ENCODE measurements around the gene ZFX. TPM values are rescaled to one million over a fixed set of nuclear protein-coding genes. Genes with fewer than 3 reads are reported as not detected.

The ZFX gene
- total and polyA plus RNA-seq, 4 donors = 7.5 to 72.4 (median 32.5) TPM

DNA sequence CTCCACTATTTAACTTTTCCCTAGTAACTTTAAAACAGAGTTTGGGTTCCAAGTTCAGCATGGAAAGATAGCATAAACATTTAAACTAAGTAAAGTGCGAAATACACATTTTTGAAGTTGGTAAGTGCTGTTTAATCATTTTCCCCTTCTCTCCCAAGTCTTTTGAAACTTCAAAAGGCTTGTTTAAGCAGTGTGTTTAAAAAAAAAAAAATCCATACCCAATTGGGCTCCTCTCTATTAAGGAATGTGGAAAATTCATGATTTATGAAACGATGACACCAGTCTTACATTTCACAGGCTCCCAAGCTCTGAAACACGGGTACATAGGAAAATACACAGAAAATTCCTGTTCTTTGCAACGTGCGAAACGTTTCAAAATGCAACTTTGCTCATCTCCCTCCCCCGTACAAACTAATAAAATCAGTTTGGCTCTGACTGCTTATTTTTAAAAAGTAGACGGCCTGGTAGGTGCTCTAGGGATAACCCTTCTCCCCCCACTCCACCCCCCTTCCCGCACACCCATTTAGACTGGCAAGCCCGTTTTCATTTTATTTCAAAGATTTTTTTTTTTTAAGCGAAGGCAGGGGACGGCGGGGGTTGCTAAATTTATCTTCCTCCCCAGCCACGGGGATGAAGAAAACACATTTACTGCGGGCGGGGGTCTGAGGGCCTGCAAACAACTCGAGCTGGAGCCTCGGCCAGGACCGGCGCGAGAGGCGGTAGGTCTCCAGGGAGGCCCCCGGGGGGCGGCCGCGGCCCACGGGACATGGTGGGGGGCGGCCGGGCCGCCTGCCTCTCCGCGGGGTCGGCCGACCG lies 786 bp upstream of the ZFX start:
- H3K27me3 ChIP-seq (ENCODE audit: control insufficient read depth in 3 of 3, insufficient read depth in 3 of 3, low read length in 2 of 3) = no peaks in the 10 kb centered on the region
- peaks cover 0 to 3% (median 0%) of the 10 kb centered on the region in 4 donors for H3K36me3 ChIP-seq (ENCODE audit: control insufficient read depth in 4 of 4, insufficient read depth in 4 of 4, low read length in 4 of 4)
- ATAC-seq (ENCODE audit: insufficient read depth, low FRiP score) (no peak), DNase-seq (peak; percentile 51 to 76 (median 72))
- H3K4me1 ChIP-seq (ENCODE audit: control insufficient read depth in 5 of 5, insufficient read depth in 5 of 5, low read length in 5 of 5) = peaks cover 3 to 60% (median 14%) of the 10 kb centered on the region in 5 donors
- WGBS, 2 donors = 2 to 3% methylated on average over 16 to 35 of the region's 35 CpGs
- peak overlapping the region; percentile 14 to 85 for H3K9ac ChIP-seq (ENCODE audit: insufficient read depth in 1 of 2, low read length in 2 of 2)
- H3K9me3 ChIP-seq (ENCODE audit: control insufficient read depth in 4 of 4, insufficient read depth in 3 of 4, low read length in 3 of 4) = no peaks in the 10 kb centered on the region
- peak overlapping the region; percentile 93 to 100 for H3K27ac ChIP-seq (ENCODE audit: low read depth in 1 of 2, low read length in 1 of 2)
- peak overlapping the region; percentile 77 for H3K4me3 ChIP-seq
- TF ChIP-seq CTCF (IDR thresholded peaks at IDR 0.05; ENCODE audit: control extremely low read depth, extremely low read depth) = no peak

- TF ChIP-seq CTCF (IDR thresholded peaks at IDR 0.05; ENCODE audit: control extremely low read depth, extremely low read depth) = peak; percentile 30
- Histone ChIP-seq H3K36me3 (ENCODE audit: control insufficient read depth in 4 of 4, insufficient read depth in 4 of 4, low read length in 4 of 4) (peaks cover 0 to 3% (median 1%) of the 10 kb centered on the region in 4 donors), H3K27me3 (ENCODE audit: control insufficient read depth in 3 of 3, insufficient read depth in 3 of 3, low read length in 2 of 3) (no peaks in the 10 kb centered on the region), H3K9ac (ENCODE audit: insufficient read depth in 1 of 2, low read length in 2 of 2) (peak overlapping the region; percentile 80 to 82), H3K4me3 (peak overlapping the region; percentile 77), H3K9me3 (ENCODE audit: control insufficient read depth in 4 of 4, insufficient read depth in 3 of 4, low read length in 3 of 4) (no peaks in the 10 kb centered on the region), H3K4me1 (ENCODE audit: control insufficient read depth in 5 of 5, insufficient read depth in 5 of 5, low read length in 5 of 5) (peaks cover 5 to 67% (median 15%) of the 10 kb centered on the region in 5 donors), H3K27ac (ENCODE audit: low read depth in 1 of 2, low read length in 1 of 2) (peak overlapping the region; percentile 93 to 100)
- ATAC-seq (ENCODE audit: insufficient read depth, low FRiP score) (peak; percentile 92), DNase-seq (peak; percentile 91 to 98 (median 96))
- 0 to 1% methylated on average over 5 to 79 of the region's 79 CpGs for WGBS, 2 donors
Measured at GRCh38 chrX:24150051-24150790, 692 bp downstream of the ZFX start.

GRCh38 chrX:24150898-24151297 lies 1.4 kb downstream of the ZFX start:
- no peaks in the 10 kb centered on the region for H3K27me3 ChIP-seq (ENCODE audit: control insufficient read depth in 3 of 3, insufficient read depth in 3 of 3, low read length in 2 of 3)
- H3K27ac ChIP-seq (ENCODE audit: low read depth in 1 of 2, low read length in 1 of 2) = peak overlapping the region; percentile 47 to 93
- ATAC-seq (ENCODE audit: insufficient read depth, low FRiP score) = no peak
- peak overlapping the region; percentile 39 for H3K4me3 ChIP-seq
- H3K9me3 ChIP-seq (ENCODE audit: control insufficient read depth in 4 of 4, insufficient read depth in 3 of 4, low read length in 3 of 4) = no peaks in the 10 kb centered on the region
- H3K9ac ChIP-seq (ENCODE audit: insufficient read depth in 1 of 2, low read length in 2 of 2) = peak overlapping the region; percentile 80 to 82
- H3K36me3 ChIP-seq (ENCODE audit: control insufficient read depth in 4 of 4, insufficient read depth in 4 of 4, low read length in 4 of 4) = peaks cover 0 to 3% (median 1%) of the 10 kb centered on the region in 4 donors
- peaks cover 5 to 62% (median 15%) of the 10 kb centered on the region in 5 donors for H3K4me1 ChIP-seq (ENCODE audit: control insufficient read depth in 5 of 5, insufficient read depth in 5 of 5, low read length in 5 of 5)
- WGBS, 2 donors = 0 to 4% methylated on average over 10 of the region's 10 CpGs
- TF ChIP-seq CTCF (IDR thresholded peaks at IDR 0.05; ENCODE audit: control extremely low read depth, extremely low read depth) = no peak
- DNase-seq = no peak
